ENCODE measurements around the gene SHISA9.

The SHISA9 gene

DNA sequence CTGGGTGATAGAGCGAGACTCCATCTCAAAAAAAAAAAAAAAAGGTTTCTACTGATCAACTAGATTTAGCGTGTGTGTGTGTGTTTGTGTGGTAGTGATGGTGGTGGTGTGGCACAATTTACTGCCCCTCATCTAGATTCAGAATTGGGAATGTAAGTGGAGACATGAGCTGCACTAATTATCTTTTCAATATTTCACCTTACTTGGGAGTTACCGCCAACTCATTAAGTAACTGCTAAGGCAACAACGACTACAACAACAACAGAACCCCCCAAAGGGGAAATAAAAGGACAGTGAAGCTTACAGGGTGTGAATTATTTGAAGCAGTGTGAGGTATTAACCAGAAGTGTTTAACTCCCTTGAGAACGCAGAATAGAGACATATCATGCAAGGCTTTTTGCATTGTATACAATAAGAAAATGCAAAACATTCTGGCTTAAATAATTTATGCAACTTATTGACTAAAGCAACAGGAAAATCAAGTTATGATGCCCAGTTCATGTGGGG, 180.5 kb downstream of the SHISA9 start:
- DNase-seq = no peak

- no peak for DNase-seq
Observed at GRCh38 chr16:13083681-13084080, 182.3 kb downstream of the SHISA9 start.

GRCh38 chr16:13084331-13084730, 182.9 kb downstream of the SHISA9 start:
- DNase-seq = no peak

DNA sequence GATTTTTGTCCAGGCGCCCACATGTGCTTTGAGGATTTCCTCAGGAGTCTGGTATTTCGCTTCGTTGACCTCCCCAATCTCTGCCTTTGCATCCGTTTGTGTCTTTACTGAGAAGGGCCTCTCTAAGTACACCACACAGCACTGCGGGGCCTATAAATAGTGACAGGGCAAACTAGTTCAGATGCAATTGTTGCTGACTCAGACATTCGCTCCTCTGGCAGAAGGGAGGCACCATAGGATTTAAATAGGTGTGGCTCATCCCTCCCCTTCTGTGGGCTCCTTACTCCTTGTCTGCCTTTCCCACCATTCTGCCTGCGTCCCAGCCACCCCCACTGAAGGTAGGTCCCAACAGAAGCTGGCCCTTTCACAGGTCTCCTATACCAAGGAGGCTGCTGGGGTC, 192.3 kb downstream of the SHISA9 start:
- DNase-seq = no peak

- DNase-seq = no peak
Observed at GRCh38 chr16:13095061-13095460, 193.7 kb downstream of the SHISA9 start.

- no peak for DNase-seq
Observed at GRCh38 chr16:13098536-13098935, 197.1 kb downstream of the SHISA9 start.

DNA sequence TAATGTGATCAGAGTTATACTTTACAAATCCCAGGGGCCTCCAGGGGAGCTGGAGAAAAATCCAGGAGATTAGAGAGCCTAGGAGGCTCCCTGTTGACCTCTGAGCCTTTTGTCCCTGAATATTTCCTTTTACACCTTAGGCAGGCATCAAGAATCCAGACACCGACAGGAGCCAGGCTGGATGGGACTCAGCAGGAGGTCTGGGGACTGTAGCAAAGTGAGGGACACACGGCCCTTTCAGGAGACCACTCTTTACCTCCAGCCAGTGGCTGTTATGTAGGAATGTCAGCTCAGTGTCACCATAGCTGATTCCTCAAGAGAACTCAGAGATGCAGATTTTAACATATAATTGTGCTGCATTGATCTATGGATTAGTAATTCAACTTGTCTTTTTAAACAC, 198.4 kb downstream of the SHISA9 start:
- no peak for DNase-seq

- DNase-seq = no peak
Observed at GRCh38 chr16:13100970-13101369, 199.6 kb downstream of the SHISA9 start.

GRCh38 chr16:13101828-13102227, 200.4 kb downstream of the SHISA9 start:
- DNase-seq = no peak

DNA sequence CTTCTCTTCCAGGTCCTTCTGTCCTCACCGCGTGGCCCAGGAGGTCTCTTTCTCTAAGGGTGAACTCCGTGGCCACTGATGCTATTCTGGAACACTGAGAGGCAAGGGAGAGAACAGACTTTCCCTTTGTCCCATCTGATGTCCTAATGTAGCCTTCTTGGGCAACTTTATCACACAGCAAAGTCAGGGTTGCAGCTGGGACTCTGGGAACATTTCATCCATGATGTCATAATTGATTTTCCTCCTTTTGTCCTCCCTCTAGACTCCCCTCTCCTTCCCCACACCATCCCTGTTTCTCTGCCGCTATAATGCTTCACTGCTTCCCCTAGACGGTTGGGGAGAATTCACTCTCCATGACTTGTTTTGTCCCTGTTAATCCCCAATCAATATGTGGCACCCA, 201.0 kb downstream of the SHISA9 start:
- DNase-seq = no peak

DNA sequence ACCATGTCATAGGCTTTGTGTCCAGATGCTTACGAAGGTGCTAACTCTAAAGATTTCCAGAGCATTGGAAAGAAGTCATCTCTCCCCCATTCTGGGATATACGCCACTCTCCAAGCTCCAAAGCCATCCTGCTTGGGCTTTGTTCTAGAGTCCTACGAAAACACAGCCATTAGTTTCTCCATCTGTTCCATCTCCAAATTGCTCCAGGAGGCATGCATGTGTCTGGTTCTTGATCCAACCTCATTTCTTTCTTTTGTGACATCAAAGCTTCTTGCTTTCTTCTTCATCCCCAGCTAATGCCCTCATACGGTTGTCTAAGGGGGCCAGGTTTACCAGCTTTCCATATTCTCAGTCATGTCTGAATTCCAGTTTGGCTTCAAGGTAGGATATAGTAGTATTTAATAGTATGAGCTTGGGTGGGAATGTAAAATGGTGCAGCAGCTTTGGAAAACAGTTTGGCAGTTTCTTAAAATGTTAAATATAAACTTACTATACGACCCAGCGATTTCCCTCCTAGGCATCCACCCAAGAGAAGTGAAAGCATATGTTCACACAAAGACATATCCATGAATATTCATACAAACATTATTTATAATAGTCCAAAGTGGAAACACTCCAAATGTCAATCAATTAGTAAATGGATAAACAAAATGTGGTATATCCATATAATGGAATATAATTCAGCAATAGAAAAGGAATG, 202.6 kb downstream of the SHISA9 start:
- DNase-seq = no peak

- no peak for DNase-seq
Observed at GRCh38 chr16:13104772-13105171, 203.4 kb downstream of the SHISA9 start.

DNA sequence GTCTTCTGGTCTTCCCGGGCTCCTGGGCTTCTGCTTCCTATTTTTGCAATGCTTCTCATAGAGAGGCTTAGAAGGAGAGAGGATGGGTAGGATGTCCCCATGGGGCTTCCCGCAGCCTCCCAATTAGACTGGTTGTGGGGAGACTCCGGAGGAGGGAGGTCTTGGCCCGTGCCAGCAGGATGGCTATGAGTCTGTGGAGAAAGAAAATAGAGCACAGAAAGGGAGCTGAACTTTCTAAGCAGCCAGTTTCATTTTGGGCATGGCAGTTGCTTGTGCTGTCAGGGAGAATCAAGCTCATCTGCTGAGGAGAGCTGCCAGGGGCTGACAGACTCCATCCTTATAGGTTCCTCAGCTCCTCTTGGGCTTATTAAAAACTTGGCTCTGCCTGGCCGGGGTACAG, 204.0 kb downstream of the SHISA9 start:
- no peak for DNase-seq

DNA sequence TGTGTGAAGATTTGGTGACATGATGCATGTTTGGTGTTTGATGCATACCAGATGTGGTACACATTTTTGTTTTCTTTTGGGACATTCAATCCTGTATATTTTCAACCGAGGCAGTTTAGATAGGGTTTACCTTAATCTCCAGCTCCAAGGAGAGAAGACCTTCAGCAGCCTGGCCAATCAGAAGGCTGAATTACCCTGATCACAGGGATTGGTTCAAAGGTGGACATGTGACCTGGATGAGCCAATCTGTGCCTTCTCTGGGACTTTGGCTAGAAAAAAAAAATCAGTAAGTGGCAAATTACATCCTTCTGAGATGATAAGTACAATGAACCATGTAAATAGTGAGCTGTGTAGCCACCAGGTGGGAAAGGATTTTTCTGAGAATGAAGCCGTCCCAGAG, 205.1 kb downstream of the SHISA9 start:
- no peak for DNase-seq

DNA sequence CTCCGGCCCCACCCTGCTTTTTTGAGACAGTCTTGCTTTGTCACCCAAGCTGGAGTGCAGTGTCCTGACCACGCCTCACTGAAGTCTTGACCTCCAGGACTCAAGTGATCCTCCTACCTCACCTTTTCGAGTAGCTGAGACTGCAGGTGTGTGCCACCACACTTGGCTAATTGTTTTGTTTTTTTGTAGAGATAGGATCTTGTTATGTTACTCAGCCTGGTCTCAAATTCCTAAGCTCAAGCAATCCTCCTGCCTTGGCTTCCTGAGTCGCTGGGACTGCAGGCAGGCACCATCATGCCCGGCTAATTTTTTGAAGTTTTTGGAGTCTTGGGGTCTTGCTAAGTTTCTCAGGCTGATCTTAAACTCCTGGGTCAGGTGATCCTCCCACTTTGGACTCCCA, 206.7 kb downstream of the SHISA9 start:
- DNase-seq = no peak

DNA sequence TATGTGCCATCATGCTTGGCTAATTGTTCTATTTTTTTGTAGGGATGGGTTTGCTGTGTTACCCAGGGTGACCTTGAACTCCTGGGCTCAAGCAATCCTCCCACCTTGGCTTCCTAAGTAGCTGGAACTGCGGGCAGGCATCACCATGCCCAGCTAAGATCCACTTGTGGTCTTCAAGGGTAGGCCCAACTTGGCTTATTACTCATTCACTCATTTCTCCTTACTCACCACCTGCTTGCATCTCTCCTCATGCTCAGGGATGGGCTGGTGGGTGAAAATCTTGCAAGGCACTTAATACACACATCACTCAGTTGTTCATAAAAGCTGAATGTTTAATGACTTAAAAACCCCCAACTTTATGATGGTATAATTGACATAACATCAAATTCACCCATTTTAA, 207.8 kb downstream of the SHISA9 start:
- no peak for DNase-seq

- DNase-seq = no peak
Observed at GRCh38 chr16:13110124-13110796, 208.9 kb downstream of the SHISA9 start.

- DNase-seq = no peak
Observed at GRCh38 chr16:13111747-13112146, 210.3 kb downstream of the SHISA9 start.

- no peak for DNase-seq
Observed at GRCh38 chr16:13113741-13114140, 212.3 kb downstream of the SHISA9 start.

- no peak for DNase-seq
Observed at GRCh38 chr16:13118091-13118490, 216.7 kb downstream of the SHISA9 start.

DNA sequence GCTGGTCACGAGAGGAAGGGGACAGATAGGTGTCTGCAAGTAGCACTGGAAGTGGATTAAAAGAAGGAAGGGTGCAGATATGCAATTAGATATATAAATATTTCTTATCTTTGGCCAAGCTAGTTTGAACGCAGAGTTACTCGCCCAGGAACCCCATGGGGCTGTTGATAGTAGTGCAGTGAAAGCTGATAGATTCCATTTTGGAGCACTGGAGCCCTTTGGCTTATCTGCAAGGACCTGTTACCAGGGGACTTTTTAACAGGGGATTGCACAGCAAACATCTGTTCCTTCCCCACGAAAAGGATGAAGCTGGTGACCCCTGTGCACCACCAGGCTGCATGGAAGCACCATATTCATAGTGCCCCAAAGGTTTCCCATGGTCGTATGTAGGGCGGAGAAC, 218.7 kb downstream of the SHISA9 start:
- DNase-seq = no peak

DNA sequence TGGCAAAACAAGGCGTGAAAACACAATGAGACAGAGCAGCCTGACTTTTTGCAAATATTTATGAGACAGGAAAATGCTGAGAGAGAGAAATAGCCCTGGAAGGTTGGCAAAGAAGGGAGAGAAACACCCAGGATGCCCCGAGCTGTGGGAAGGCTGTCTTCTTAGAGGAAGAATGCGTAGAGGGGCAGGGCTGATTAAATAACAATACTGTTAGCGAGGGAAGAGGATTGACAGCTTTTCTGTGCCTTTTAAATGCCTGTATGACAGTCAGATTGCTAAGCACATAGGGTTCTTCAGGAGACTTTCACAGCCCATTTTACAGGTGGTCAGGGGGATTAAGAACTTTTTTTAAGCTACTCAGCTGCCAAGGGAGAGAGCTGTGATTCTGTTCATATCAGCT, 219.2 kb downstream of the SHISA9 start:
- no peak for DNase-seq

DNA sequence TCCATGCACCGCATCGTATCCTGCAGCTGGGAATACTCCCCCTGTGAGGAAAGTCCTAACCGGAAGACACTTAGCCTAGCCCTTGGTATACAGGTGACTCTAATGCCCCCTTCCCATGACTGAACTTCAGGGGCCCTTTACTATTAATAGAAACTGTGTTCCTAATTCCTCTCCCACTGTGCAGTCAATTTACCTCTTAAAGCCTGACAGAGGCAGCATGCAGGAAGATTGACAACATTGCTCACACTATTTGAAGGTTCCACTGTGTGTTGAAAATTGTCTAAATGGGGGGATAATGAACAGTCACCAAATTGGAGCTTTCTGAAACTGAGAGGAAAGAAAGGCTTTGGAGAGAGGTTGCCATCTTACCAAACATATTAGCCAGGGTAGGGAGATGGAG, 222.6 kb downstream of the SHISA9 start:
- no peak for DNase-seq

DNA sequence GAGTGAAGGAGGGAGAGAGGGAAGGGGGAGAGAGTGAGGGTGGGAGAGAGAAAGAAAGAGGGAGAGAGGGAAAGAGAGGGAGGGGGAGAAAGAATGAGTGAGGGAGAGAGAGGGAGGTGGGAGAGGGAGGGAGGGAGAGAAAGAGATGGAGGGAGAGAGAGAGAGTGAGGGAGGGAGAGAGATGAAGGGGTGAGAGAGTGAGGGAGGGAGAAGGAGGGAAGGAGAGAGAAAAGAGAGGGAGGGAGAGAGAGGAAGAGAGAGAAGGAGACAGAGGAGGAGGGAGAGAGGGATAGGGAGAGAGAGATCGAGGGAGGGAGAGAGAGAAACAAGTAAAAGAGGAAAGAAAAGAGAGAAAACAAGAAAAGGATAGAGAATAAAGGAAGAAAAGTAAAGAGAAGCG, 225.7 kb downstream of the SHISA9 start:
- DNase-seq = no peak

DNA sequence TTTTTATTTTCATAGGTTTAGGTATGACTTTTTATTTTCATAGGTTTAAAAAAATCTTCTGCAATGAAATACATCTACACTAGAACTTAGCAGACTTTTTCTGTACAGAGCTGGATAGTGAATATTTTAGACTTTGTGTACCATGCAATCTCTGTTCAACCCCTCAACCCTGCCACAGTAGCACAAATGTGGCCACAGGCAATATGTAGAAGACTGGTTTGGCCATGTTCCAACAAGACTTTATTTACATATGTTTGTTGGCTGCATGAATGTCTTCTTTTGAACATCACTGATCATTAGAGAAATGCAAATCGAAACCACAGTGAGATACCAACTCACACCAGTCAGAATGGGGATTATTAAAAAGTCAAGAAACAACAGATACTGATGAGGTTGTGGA, 229.2 kb downstream of the SHISA9 start:
- DNase-seq = no peak
